ENCODE results near the gene NR1I3. TPM values are rescaled to one million over a fixed set of nuclear protein-coding genes. Genes with fewer than 3 reads are reported as not detected.
A peak's percentile ranks its signal among the peaks of the same experiment; 100 is the strongest.

The NR1I3 gene
- polyA plus RNA-seq, 2 of the 4 experiments (the other 2 are of a cell fraction) = not detected

- DNase-seq (ENCODE audit: low read depth in 1 of 2, low spot score in 1 of 2) (no peak), FAIRE-seq (no peak), ATAC-seq (no peak)
- Histone ChIP-seq H3K4me3 (no peak overlapping the region), H3K27ac (no peak overlapping the region), H3K4me2 (no peak overlapping the region), H3K9me3 (no peaks in the 10 kb centered on the region), H3K4me1 (peaks cover 12% of the 10 kb centered on the region)
- no peak for TF ChIP-seq HOXB5 (CRISPR knock-in tag; IDR thresholded peaks at IDR 0.05)
- no peak for TF ChIP-seq SMC3 (IDR thresholded peaks at IDR 0.05)
- TF ChIP-seq USF2 (IDR thresholded peaks at IDR 0.05) = no peak
- TF ChIP-seq NFE2L2 (conservative IDR thresholded peaks at IDR 0.05; ENCODE audit: low read length) = no peak
- TF ChIP-seq TFCP2L1 (CRISPR knock-in tag; IDR thresholded peaks at IDR 0.05) = no peak
- TF ChIP-seq JUN (IDR thresholded peaks at IDR 0.05) = no peak
- no peak for TF ChIP-seq RFX5 (IDR thresholded peaks at IDR 0.05)
- CTCF ChIA-PET = interaction anchor here (1.4 kb wide), 2 partner anchors 9 to 197 kb away, joined by 4 to 7 read pairs; no protein-coding TSS in a partner anchor
- POLR2A ChIA-PET = no interaction called here
- 47% methylated on average over 3 of the region's 3 CpGs for WGBS (ENCODE audit: missing lambda C conversion rate)
Measured at GRCh38 chr1:161185282-161185682, 52.7 kb downstream of the NR1I3 start.

- DNase-seq (ENCODE audit: low read depth in 1 of 2, low spot score in 1 of 2) (peak in 1 of 2 experiments; percentile 30), FAIRE-seq (no peak), ATAC-seq (no peak)
- TF ChIP-seq FOXS1 (CRISPR knock-in tag; IDR thresholded peaks at IDR 0.05) (no peak), MYC (IDR thresholded peaks at IDR 0.05; ENCODE audit: borderline replicate concordance, low read length) (no peak), RNF2 (IDR thresholded peaks at IDR 0.05; ENCODE audit: borderline replicate concordance, low read depth) (no peak), POLR2A (IDR thresholded peaks at IDR 0.05; ENCODE audit: low read length) (no peak), MAZ (IDR thresholded peaks at IDR 0.05; ENCODE audit: borderline replicate concordance, low read depth, low read length) (no peak), HES2 (IDR thresholded peaks at IDR 0.05) (no peak), EHF (CRISPR knock-in tag; IDR thresholded peaks at IDR 0.05) (no peak), JUN (IDR thresholded peaks at IDR 0.05) (no peak), ZNF302 (CRISPR knock-in tag; IDR thresholded peaks at IDR 0.05) (no peak), ELK1 (IDR thresholded peaks at IDR 0.05; ENCODE audit: low read depth, low read length) (no peak), EP300 (IDR thresholded peaks at IDR 0.05) (no peak), HOXB13 (CRISPR knock-in tag; IDR thresholded peaks at IDR 0.05; ENCODE audit: low read depth) (no peak), ATOH8 (CRISPR knock-in tag; IDR thresholded peaks at IDR 0.05; ENCODE audit: low read depth) (no peak)
- 87% methylated on average over 1 of the region's 1 CpG for WGBS (ENCODE audit: missing lambda C conversion rate)
- Histone ChIP-seq H3K9me3 (no peaks in the 10 kb centered on the region), H3K27ac (0 out of 6 replicates have a peak overlapping the region, but pooled peaks of 1 of the 2 experiments have one; percentile 4), H3K4me1 (peaks cover 17% of the 10 kb centered on the region), H3K4me3 (no peak overlapping the region), H3K4me2 (peak overlapping the region; percentile 37)
- CTCF ChIA-PET = interaction anchor here (1.1 to 5.5 kb wide), 8 partner anchors 10 to 200 kb away, joined by 3 to 49 read pairs (median 6); partner anchors contain the start of gene PPOX
- POLR2A ChIA-PET = interaction anchor here (1.3 kb wide), 2 partner anchors 16 to 20 kb away, joined by 3 to 7 read pairs; partner anchors contain the start of gene NDUFS2
Measured at GRCh38 chr1:161182214-161182613, 55.8 kb downstream of the NR1I3 start.

GRCh38 chr1:161180639-161181038 is 57.4 kb downstream of the NR1I3 start:
- ChIA-PET POLR2A (no interaction called here), CTCF (interaction anchor here (0.6 to 5.5 kb wide), 10 partner anchors 10 to 346 kb away, joined by 3 to 49 read pairs (median 4); partner anchors contain the start of genes ADAMTS4 and PPOX)
- peaks cover 23% of the 10 kb centered on the region for H3K4me1 ChIP-seq
- 17% methylated on average over 1 of the region's 1 CpG for WGBS (ENCODE audit: missing lambda C conversion rate)
- no peaks in the 10 kb centered on the region for H3K9me3 ChIP-seq
- DNase-seq (ENCODE audit: low read depth in 1 of 2, low spot score in 1 of 2) = peak in 1 of 2 experiments; percentile 33
- FAIRE-seq = no peak
- H3K4me2 ChIP-seq = no peak overlapping the region
- TF ChIP-seq NFE2L2 (conservative IDR thresholded peaks at IDR 0.05; ENCODE audit: low read length) (no peak), POLR2A (IDR thresholded peaks at IDR 0.05; ENCODE audit: low read length) (no peak), HOXB5 (CRISPR knock-in tag; IDR thresholded peaks at IDR 0.05) (no peak), CTCF (IDR thresholded peaks at IDR 0.05) (peak; percentile 43), KDM1A (IDR thresholded peaks at IDR 0.05; ENCODE audit: low read depth) (no peak), HES2 (IDR thresholded peaks at IDR 0.05) (no peak), EP300 (IDR thresholded peaks at IDR 0.05) (no peak), RNF2 (IDR thresholded peaks at IDR 0.05; ENCODE audit: borderline replicate concordance, low read depth) (no peak), RAD21 (conservative IDR thresholded peaks at IDR 0.05 in 1 of 2, IDR thresholded peaks at IDR 0.05 in 1 of 2) (peak; percentile 25 to 45; a peak in 2 of 5 replicates), SMC3 (IDR thresholded peaks at IDR 0.05) (peak; percentile 17; the same call in 1 of the 3 replicates), FOSB (CRISPR knock-in tag; IDR thresholded peaks at IDR 0.05) (no peak), HOXB13 (CRISPR knock-in tag; IDR thresholded peaks at IDR 0.05; ENCODE audit: low read depth) (no peak), PHF8 (IDR thresholded peaks at IDR 0.05; ENCODE audit: borderline replicate concordance, low read depth) (no peak)
- no peak overlapping the region for H3K4me3 ChIP-seq
- H3K27ac ChIP-seq = no peak overlapping the region
- ATAC-seq = no peak
